Measurements from ENCODE around the gene CYP2U1. TPM values are rescaled to one million over a fixed set of nuclear protein-coding genes. Genes with fewer than 3 reads are reported as not detected.

The CYP2U1 gene
- total and polyA plus RNA-seq, 2 of the 8 experiments (the other 6 are each of a cell fraction or from before 2014, with no cell fraction given) = 3.1 to 5.0 TPM

DNA sequence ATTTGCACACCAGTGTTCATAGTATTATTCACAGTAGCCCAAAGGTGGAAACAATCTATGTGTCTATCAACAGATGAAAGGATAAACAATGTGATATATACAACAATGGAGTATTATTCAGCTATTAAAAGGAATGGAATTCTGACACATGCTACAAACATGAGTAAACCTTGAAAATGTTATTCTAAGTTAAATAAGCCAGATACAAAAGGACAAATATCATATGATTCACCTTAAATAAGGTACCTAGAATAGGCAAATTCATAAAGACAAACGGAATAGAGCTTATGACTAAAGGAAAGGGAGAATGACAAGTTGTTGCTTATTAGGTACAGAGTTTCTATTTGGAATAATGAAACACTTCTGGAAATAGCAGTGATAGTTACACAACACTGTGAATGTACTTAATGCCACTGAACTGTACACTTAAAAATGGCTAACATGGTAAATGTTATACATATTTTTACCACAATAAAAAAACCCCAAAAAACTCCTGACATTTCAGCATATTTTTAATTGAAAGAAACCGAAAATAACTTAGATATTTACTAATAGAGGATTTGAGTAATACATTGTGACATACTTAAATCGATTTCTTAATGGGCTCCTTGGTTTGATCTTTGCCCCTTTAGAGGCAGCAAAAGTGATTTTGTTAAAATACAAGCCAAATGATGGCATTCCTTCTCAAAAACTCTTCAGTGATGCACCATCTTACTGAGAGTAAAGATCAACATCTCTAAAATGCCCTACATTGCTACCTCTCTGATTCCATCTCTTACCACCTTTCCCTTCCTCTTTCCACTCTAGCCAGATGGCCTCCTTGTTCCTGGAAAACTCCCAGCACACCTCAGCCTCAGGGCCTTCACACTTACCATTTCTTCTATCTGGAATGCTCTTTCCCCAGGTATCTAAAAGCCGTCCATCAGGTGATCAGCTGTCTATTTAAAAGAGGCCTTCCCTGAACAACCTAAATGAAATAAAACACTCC is 8.6 kb upstream of the CYP2U1 start:
- Histone ChIP-seq H2BK12ac (ENCODE audit: low read depth, low read length) (no peak overlapping the region), H4K5ac (ENCODE audit: insufficient read length, low read depth, low read length) (no peak overlapping the region), H3K23ac (ENCODE audit: insufficient read length) (no peak overlapping the region), H3K9me3 (ENCODE audit: insufficient read depth in 2 of 2, low read depth in 1 of 2, low read length in 1 of 2) (no peaks in the 10 kb centered on the region), H3K18ac (ENCODE audit: extremely low read depth, low read length) (no peak overlapping the region), H4K8ac (ENCODE audit: extremely low read depth, insufficient read depth, low read length) (no peak overlapping the region), H4K91ac (replicated peaks; ENCODE audit: insufficient read length, low read length) (no peak overlapping the region), H3K4ac (replicated peaks; ENCODE audit: insufficient read length, low read depth, low read length) (no peak overlapping the region), H3K9ac (replicated peaks in 1 of 4; ENCODE audit: extremely low read depth in 1 of 4, low read depth in 3 of 4, low read length in 3 of 4) (no peak overlapping the region), H3K79me1 (ENCODE audit: low read depth, low read length) (no peaks in the 10 kb centered on the region), H3K27ac (ENCODE audit: low read depth, low read length) (no peak overlapping the region), H2BK120ac (replicated peaks; ENCODE audit: low read depth, low read length) (no peak overlapping the region), H3K23me2 (ENCODE audit: low read depth, low read length) (no peaks in the 10 kb centered on the region; the same call in 1 of the 2 replicates), H2BK5ac (ENCODE audit: low read depth, low read length) (no peak overlapping the region), H3K14ac (ENCODE audit: insufficient read length) (no peak overlapping the region), H2AFZ (ENCODE audit: low read length) (no peak overlapping the region), H2AK5ac (ENCODE audit: low read depth, low read length) (no peak overlapping the region), H3K36me3 (ENCODE audit: control insufficient read depth in 2 of 4, insufficient read depth in 4 of 4, low read length in 3 of 4) (no peaks in the 10 kb centered on the region), H3K79me2 (ENCODE audit: control insufficient read depth in 1 of 2, insufficient read depth in 2 of 2, low read length in 2 of 2) (no peaks in the 10 kb centered on the region), H3K27me3 (replicated peaks in 1 of 4; ENCODE audit: control insufficient read depth in 3 of 4, extremely low read depth in 1 of 4, insufficient read depth in 3 of 4, low read length in 3 of 4) (no peaks in the 10 kb centered on the region), H3K4me2 (ENCODE audit: insufficient read depth in 1 of 2, low read depth in 2 of 2, low read length in 2 of 2) (no peak overlapping the region), H3K4me3 (ENCODE audit: extremely low read depth in 1 of 4, insufficient read depth in 2 of 4, low read depth in 3 of 4, low read length in 4 of 4) (no peak overlapping the region), H3K4me1 (replicated peaks in 1 of 4; ENCODE audit: control insufficient read depth in 3 of 4, insufficient read depth in 4 of 4, low read length in 3 of 4) (no peaks in the 10 kb centered on the region), H2BK15ac (ENCODE audit: low read length) (no peak overlapping the region), H4K20me1 (replicated peaks in 1 of 2; ENCODE audit: control insufficient read depth in 1 of 2, insufficient read depth in 2 of 2, low read length in 2 of 2) (no peaks in the 10 kb centered on the region), H3K56ac (replicated peaks; ENCODE audit: insufficient read length, low read depth, low read length) (no peak overlapping the region), H2BK20ac (ENCODE audit: low read length) (no peak overlapping the region)
- FAIRE-seq = no peak
- ChIA-PET POLR2A (ENCODE audit: partially characterized antibody) (no interaction called here), CTCF (ENCODE audit: partially characterized antibody) (interaction anchor here (1.1 kb wide), 1 partner anchor 201 kb away, joined by 3 read pairs; no protein-coding TSS in a partner anchor)
- 89% methylated on average over 4 of the region's 4 CpGs; no CpG with 5 or more reads in 1 of the 2 experiments for WGBS, 2 experiments (ENCODE audit: extremely low coverage in 1 of 2, insufficient coverage in 1 of 2, insufficient read length in 1 of 2, insufficient replicate concordance in 2 of 2, low coverage in 1 of 2, low lambda C conversion rate in 2 of 2, missing lambda C conversion rate in 1 of 2)
- no peak for DNase-seq (ENCODE audit: low read depth in 1 of 2, low spot score in 2 of 2)
- TF ChIP-seq BCL11A (IDR thresholded peaks at IDR 0.05; ENCODE audit: low read depth in 2 of 2, low read length in 2 of 2) (no peak), POLR2AphosphoS5 (IDR thresholded peaks at IDR 0.05; ENCODE audit: low read depth, low read length) (no peak), NRF1 (IDR thresholded peaks at IDR 0.05; ENCODE audit: low read depth, low read length) (no peak), RBBP5 (IDR thresholded peaks at IDR 0.05; ENCODE audit: borderline replicate concordance, low read depth, low read length) (no peak), SAP30 (IDR thresholded peaks at IDR 0.05; ENCODE audit: insufficient read depth, insufficient replicate concordance, low read length) (no peak), EGR1 (IDR thresholded peaks at IDR 0.05; ENCODE audit: borderline replicate concordance, low read depth, low read length) (no peak), E2F6 (IDR thresholded peaks at IDR 0.05) (no peak), RFX5 (IDR thresholded peaks at IDR 0.05; ENCODE audit: borderline replicate concordance, low read depth, low read length) (no peak), CEBPB (IDR thresholded peaks at IDR 0.05; ENCODE audit: low read depth, low read length) (no peak), NANOG (IDR thresholded peaks at IDR 0.05; ENCODE audit: insufficient read depth, low read depth, low read length, poor library complexity, severe bottlenecking) (no peak), TAF1 (IDR thresholded peaks at IDR 0.05; ENCODE audit: low read depth, low read length) (no peak)

Measured in H1 (cell line).